ENCODE results near the gene AP3S2. TPM values are rescaled to one million over a fixed set of nuclear protein-coding genes. Genes with fewer than 3 reads are reported as not detected.

The AP3S2 gene
- total and polyA plus RNA-seq, 2 of the 8 experiments (the other 6 are each of a cell fraction or from before 2014, with no cell fraction given): 19.2 to 45.4 TPM

GRCh38 chr15:89817701-89818280, 76.0 kb downstream of the AP3S2 start (continued):
- no peak for TF ChIP-seq PHF8 (conservative IDR thresholded peaks at IDR 0.05; ENCODE audit: low read depth, low read length)
- TF ChIP-seq SIRT6 (IDR thresholded peaks at IDR 0.05; ENCODE audit: low read length): no peak
- no peak for TF ChIP-seq GABPA (IDR thresholded peaks at IDR 0.05; ENCODE audit: borderline replicate concordance, insufficient read depth, low read length)
- no peak for TF ChIP-seq EP300 (IDR thresholded peaks at IDR 0.05; ENCODE audit: borderline replicate concordance in 1 of 2, low read depth in 2 of 2, low read length in 2 of 2)
- no peak for TF ChIP-seq SP4 (IDR thresholded peaks at IDR 0.05; ENCODE audit: low read length)
- TF ChIP-seq NANOG (IDR thresholded peaks at IDR 0.05; ENCODE audit: insufficient read depth, low read depth, low read length, poor library complexity, severe bottlenecking): no peak
